AG04450 (cell line): ENCODE data around the gene SLTM. TPM values are rescaled to one million over a fixed set of nuclear protein-coding genes. Genes with fewer than 3 reads are reported as not detected.
"Not testable (repeated sequence)": the region's sequence is repeated elsewhere in the genome, so short reads cannot be mapped to it uniquely, and the experiment has no call there.

Experiments
- CTCF ChIA-PET: fragments of 300-600, 350-600 bp; formaldehyde crosslinking; extraction: SDS; loops from one replicate; lab custom pipeline; 2022; ENCODE audit warnings: antibody characterized with exemption, inconsistent platforms; lab: Charles Lee
- POLR2A ChIA-PET: fragments of 350-600 bp; formaldehyde crosslinking; extraction: SDS; loops from one replicate; lab custom pipeline; 2021; ENCODE audit warnings: antibody characterized with exemption, inconsistent platforms; lab: Yijun Ruan, JAX
- DNase-seq: peaks from one replicate; pipeline ENCODE4 v3.0.0-alpha.2; 2011; ENCODE audit warnings: low read depth, low spot score
- H3K27ac ChIP-seq: one replicate; pipeline ENCODE4 v1.5.1; 2012; ENCODE audit warnings: low read depth, low read length, control low read depth
- H3K27me3 ChIP-seq: one replicate; pipeline ENCODE4 v1.6.0; 2012; ENCODE audit warnings: low read length; ENCODE audit not compliant: control insufficient read depth, insufficient read depth
- H3K4me3 ChIP-seq: 2 replicates; pipeline ENCODE4 v1.5.1; 2011; ENCODE audit warnings: mild to moderate bottlenecking, low read depth, low read length, control low read depth
- H3K9me3 ChIP-seq: 2 replicates; pipeline ENCODE4 v1.5.1; 2012; ENCODE audit warnings: low read length; ENCODE audit not compliant: control insufficient read depth, insufficient read depth
- CTCF ChIP-seq: IDR thresholded peaks from 2 replicates; pipeline ENCODE4 v1.5.1; 2011; ENCODE audit warnings: low read depth, low read length, control low read depth, inconsistent platforms
- polyA plus RNA-seq: library from polyadenylated mRNA; depleted of rRNA; stranded (reverse); fragments of >200 nt; gene quantifications from 2 replicates; pipeline ENCODE4 v1.2.3, GENCODE V29; 2011; rRNA removed
- small RNA-seq: library from RNA; depleted of rRNA; stranded (forward); fragments of <200 nt; gene quantifications from one replicate; pipeline ENCODE3, GENCODE V24; 2012; ENCODE audit warnings: low read depth; ENCODE audit not compliant: insufficient read length

The SLTM gene
- polyA plus RNA-seq, 1 experiment, result 36.2 TPM

GRCh38 chr15:58839485-58839884 is 94.0 kb downstream of the SLTM start:
- Histone ChIP-seq H3K9me3 (no peaks in the 10 kb centered on the region), H3K27me3 (no peaks in the 10 kb centered on the region), H3K4me3 (no peak overlapping the region), H3K27ac (no peak overlapping the region)
- POLR2A ChIA-PET, result no interaction called here
- DNase-seq, result no peak
- TF ChIP-seq CTCF, result peak; percentile 44
- CTCF ChIA-PET, result interaction anchor here (0.7 to 1.5 kb wide), 6 partner anchors 11 to 612 kb away, joined by 3 to 11 read pairs (median 4); no protein-coding TSS in a partner anchor

- CTCF ChIA-PET, result interaction anchor here (0.5 kb wide), 1 partner anchor 107 kb away, joined by 5 read pairs; no protein-coding TSS in a partner anchor
- H3K27me3 ChIP-seq, H3K9me3 ChIP-seq, POLR2A ChIA-PET, DNase-seq, H3K4me3 ChIP-seq, H3K27ac ChIP-seq: not testable (repeated sequence)
Observed at GRCh38 chr15:58833681-58834426, 99.6 kb downstream of the SLTM start.

- CTCF ChIA-PET, result no interaction called here
- no peaks in the 10 kb centered on the region for H3K9me3 ChIP-seq
- H3K27me3 ChIP-seq, result no peaks in the 10 kb centered on the region
- no peak for DNase-seq
- no peak for TF ChIP-seq CTCF
- no peak overlapping the region for H3K4me3 ChIP-seq
- H3K27ac ChIP-seq, result no peak overlapping the region
- POLR2A ChIA-PET, result no interaction called here
Observed at GRCh38 chr15:58830556-58830955, 102.9 kb downstream of the SLTM start.

Small RNA genes lying within 50 kb of the gene (small RNA-seq; reads per million reads assigned to genes)
- gene ZNF444P1, result not detected

Other genes with a start within 250 kb of the SLTM start
- gene ADAM10, start 184.0 kb downstream of the SLTM start, polyA plus RNA-seq, result 198 and 220 TPM in 2 replicates
- 11.0 and 17.5 TPM in 2 replicates for gene MINDY2, start 162.4 kb downstream of the SLTM start, polyA plus RNA-seq
- gene RNF111, start 54.0 kb upstream of the SLTM start, polyA plus RNA-seq, result 23.7 and 24.4 TPM in 2 replicates
- 19.7 and 25.9 TPM in 2 replicates for gene CCNB2, start 171.5 kb upstream of the SLTM start, polyA plus RNA-seq